HG03378 (cell line): ENCODE results near the gene GCK.

Experiments
- ATAC-seq: cut with Tn5 transposase; IDR thresholded peaks from one replicate; pipeline ENCODE4 v1.9.1; 2021; ENCODE audit warnings: mild to moderate bottlenecking, moderate library complexity; ENCODE audit not compliant: unreplicated experiment

Gene GCK

DNA sequence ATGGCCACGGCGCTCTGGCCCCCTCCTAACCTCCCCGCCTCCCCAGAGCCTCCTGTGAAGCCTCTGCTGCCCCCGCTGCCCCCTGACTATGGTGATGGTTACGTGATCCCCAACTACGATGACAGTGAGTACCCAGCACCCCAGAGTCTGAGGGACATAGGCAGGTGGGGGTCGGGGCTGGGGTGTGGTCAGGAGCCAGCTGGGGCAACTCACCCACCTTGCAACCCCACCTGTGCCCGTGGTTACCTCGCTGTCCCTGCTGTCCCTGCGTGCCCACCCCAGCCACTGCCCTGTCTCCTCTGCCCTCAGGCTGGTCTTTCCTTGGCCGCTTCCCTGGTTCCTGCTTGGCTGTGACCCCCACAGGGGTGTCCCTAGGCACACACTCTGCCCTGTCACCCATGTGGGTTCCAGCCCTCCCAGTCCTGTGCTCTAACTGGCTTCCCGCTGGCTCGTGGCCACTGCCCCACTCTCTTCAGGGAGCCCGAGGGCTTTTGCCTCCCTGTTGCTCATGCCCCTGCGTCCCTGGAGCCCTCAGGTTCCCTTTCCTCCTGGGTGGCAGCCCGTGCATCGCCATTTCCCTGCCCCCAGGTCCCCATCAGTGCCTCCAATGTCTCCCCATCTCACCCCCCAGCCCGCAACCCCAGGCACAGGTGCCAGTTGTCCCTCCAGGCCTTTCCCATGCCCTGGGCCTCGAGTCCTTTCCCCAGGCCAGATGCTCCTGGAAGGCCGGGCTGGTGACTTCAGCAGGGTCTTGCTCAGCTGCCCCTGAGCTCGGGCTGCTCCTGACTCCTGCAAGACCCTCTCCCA lies 81.1 kb downstream of the GCK start:
- ATAC-seq, result no peak

DNA sequence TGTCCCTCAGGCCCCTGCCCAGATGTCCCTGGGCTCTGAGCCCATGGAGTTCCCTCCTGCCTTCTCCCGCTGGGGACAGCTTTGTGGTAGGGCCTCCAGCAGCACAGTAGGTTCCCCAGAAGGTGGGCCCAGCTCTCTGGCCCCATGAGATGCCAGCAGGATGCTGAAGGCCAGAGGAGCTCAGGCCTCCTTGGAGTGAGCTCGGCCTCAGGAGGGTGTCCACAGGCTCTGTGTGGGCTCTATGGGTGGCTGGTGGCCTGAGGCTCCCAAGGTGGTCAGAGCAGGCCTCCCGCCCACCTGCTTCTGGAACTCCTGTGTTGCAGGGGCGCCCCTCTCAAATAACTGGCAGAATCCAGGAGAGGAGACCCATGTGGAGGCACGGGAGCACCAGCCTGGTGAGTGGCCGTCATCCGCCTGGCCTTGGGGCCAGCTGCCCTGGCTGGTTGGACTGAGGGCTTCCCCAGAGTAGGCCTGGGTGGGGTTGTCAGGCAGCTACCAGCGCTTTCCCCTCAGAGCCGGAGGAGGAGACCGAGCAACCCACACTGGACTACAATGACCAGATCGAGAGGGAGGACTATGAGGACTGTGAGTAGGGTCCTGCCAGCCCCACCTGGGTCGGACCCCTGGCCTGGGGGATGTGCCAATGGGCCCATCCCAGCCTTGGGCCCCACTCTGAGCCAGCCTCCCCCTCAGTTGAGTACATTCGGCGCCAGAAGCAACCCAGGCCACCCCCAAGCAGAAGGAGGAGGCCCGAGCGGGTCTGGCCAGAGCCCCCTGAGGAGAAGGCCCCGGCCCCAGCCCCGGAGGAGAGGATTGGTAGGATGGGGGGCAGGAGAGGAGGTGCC lies 81.9 kb downstream of the GCK start:
- ATAC-seq, result no peak

DNA sequence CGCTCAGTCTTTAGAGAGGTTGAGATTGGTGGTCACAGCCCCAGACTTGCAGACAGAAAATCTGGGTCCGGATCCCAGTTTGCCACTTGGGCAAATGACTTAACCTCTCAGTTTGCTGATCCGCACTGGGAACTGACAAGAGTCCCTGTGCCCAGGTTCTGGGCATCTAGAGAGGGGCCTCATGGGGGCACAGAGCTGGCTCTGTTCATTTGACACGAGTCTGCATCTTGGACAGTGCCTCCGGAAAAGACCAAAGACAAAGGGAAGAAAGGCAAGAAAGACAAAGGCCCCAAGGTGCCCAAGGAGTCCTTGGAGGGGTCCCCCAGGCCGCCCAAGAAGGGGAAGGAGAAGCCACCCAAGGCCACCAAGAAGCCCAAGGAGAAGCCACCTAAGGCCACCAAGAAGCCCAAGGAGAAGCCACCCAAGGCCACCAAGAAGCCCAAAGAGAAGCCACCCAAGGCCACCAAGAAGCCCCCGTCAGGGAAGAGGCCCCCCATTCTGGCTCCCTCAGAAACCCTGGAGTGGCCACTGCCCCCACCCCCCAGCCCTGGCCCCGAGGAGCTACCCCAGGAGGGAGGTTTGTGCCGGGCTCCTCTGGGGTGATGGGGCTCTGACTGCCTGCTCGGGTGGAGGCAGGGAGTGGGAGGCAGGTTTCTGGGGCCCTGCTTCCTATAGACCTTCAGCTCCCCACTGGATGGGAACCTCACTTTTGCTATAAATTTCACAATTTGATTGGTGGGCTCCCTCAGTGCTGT lies 82.8 kb downstream of the GCK start:
- no peak for ATAC-seq

DNA sequence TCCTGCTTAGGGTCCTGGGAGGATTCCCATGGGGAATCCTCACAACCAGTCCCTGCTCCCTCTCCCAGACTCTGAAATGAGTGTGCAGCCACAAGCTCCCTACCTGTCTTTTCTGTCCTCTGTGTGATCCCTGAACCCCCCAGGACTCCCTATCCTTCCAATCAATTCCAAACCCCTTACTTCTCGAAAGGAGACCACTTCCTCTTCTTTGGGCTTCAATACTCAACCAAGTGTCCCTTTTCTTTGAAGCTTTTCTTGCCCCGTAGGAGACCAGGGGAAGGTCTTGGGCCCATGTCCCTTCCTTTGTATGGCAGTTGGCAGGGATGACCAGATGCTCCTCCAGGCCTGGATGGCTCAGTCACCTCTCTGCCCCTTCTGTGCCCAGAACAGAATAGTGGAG lies 83.4 kb downstream of the GCK start:
- ATAC-seq, result no peak

DNA sequence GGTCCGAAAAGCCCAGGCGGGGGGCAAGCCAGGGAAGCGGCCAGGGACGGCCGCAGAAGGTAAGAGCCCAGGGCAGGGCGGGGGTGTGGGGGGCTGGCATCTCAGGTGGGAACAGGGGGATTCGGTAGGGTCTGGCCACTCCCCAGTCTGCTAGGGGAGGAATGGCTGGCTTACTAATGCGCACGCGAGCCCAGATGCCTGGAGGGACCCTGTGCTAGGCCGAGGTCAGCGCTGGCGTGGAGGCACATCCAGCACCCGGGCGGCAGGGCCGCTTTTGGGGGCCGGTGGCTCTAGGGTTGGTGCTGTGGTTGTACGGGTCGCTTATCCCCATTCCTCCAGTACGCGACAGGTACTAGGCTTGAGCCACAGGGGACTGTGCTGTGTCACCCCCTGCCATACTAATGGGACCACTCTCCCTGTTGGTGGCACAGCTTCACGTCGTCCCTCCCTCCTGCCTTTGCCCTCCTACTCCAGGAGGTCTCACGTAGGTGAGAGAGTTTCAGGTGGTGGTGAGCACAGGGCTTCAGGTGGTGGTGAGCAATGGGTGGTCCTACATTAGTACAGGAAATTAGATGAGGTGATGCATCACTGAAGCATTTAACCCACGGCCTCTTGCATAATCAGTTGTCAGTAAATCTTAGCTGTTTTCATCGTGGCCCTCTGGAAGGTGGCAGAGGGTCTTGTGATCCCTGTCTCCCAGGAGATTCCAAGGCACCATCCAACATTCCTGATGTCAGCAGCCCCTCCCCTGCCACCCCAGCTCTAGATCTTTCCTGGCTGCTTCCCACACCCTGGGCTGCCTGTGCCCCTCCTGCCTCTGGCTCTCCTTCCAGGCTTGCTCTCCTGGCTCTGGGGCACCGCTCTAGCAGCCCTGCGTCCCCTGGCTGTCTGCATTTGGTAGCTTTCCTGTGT lies 84.1 kb downstream of the GCK start:
- ATAC-seq, result no peak

DNA sequence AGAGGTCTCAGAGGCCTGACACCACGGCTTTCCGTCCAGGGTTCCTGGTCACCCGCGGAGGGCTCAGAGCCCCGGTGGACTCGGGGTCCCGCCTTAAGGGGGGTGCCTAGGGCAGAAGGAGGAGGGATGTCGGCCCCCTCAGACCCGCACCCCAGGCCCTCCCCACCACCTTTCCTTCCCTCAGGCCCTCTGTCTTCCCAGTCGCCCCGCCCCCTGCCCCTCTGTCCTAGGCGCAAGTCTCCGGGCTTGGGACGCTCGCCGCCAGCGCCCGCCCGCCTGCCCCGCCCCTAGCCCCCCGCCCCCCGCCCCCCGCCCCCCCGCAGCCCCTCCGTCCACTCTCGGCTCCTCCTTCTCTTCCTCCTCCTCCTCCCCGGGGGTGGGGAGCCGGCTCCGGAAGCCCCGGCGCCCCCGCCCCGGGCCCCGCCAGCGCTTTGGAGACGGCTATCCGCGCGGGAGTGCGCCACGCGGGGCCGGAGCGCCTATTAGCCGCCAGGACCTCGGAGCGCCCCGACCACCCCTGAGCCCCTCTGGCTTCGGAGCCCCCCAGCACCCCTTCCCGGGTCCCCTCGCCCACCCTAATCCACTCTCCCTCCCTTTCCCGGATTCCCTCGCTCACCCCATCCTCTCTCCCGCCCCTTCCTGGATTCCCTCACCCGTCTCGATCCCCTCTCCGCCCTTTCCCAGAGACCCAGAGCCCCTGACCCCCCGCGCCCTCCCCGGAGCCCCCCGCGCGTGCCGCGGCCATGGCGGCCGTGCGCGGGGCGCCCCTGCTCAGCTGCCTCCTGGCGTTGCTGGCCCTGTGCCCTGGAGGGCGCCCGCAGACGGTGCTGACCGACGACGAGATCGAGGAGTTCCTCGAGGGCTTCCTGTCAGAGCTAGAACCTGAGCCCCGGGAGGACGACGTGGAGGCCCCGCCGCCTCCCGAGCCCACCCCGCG lies 85.0 kb downstream of the GCK start, which contains the start of gene AEBP1:
TSS of gene AEBP1 (plus strand) at position 423 of the 937 bp plus-strand sequence. CDS start at position 744, 321 bp downstream.
- no peak for ATAC-seq

- no peak for ATAC-seq
These were observed 85.7 kb downstream of the GCK start for GRCh38 chr7:44103566-44103922.

DNA sequence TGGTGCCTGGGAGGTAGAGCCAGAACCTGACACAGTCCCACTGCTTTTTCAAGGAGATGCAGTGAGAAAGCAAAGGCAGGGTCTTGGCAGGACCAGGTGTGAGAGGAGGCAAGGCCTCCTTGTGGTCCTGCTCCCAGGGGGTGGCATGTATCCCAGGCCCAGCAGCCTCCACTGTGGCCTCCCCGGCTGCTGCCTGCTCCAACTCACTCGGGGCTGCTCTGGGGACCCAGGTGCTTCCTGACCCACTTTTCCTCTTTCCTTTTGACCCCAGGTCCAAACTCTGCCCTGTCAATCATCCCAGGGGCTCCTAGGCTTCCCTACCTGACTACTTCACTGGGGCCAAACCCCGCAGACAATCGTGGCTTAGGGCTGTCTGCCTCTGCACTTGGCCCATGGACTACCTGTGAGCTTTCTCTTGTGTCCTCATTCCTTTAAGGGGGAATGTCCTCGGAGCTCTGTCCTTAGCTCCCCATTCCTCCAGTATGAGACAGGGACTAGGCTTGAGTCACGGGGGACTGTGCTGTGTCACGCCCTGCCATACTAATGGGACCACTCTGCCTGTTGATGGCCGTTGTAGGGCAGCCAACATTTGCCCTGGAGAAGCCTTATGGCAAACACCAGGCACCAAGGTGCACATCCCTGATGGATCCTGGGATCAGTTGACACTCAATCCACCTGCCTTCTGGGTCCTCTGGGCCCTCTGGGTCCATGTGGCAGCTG lies 86.2 kb downstream of the GCK start:
- ATAC-seq, result no peak

GRCh38 chr7:44101966-44102845 lies 87.0 kb downstream of the GCK start:
- ATAC-seq, result no peak

- no peak for ATAC-seq
These were observed 87.8 kb downstream of the GCK start for GRCh38 chr7:44101303-44101965.

GRCh38 chr7:44100458-44101302 lies 88.6 kb downstream of the GCK start:
- ATAC-seq, result no peak

- ATAC-seq, result no peak
These were observed 89.6 kb downstream of the GCK start for GRCh38 chr7:44099669-44100068.

- no peak for ATAC-seq
These were observed 90.9 kb downstream of the GCK start for GRCh38 chr7:44098092-44099068.

- ATAC-seq, result peak; percentile 77
These were observed 91.9 kb downstream of the GCK start for GRCh38 chr7:44097064-44097932.
